K562 (cell line): ENCODE data around the gene ANO6. TPM values are rescaled to one million over a fixed set of nuclear protein-coding genes. Genes with fewer than 3 reads are reported as not detected.

Experiments
- CEBPZ ChIP-seq: fragments of 150-350 bp; IDR thresholded peaks from 2 replicates; pipeline ENCODE4 v1.6.1; 2014; ENCODE audit warnings: low read depth, mild to moderate bottlenecking, low read length, borderline replicate concordance
- JUNB ChIP-seq: fragments of 450-650 bp; formaldehyde crosslinking; conservative IDR thresholded peaks from 2 replicates; pipeline ENCODE4 v1.4.0; 2020; ENCODE audit warnings: mild to moderate bottlenecking
- NRF1 ChIP-seq, 2 experiments: fragments of 450-650 bp; IDR thresholded peaks in 1 of 2; conservative IDR thresholded peaks in 1 of 2; 2 replicates each; pipeline ENCODE4 v1.6.1; 2014; ENCODE audit warnings: mild to moderate bottlenecking in 2 of 2
- RBM15 ChIP-seq: fragments of 200-400 bp; formaldehyde crosslinking; IDR thresholded peaks from 2 replicates; pipeline ENCODE4 v1.6.1; 2018; ENCODE audit warnings: mild to moderate bottlenecking, low read length, moderate library complexity; ENCODE audit not compliant: insufficient read depth
- SNRNP70 ChIP-seq: fragments of 200-400 bp; formaldehyde crosslinking; optimal IDR thresholded peaks from 2 replicates; pipeline ENCODE3; 2017; ENCODE audit warnings: low read depth, low read length
- TCF3 ChIP-seq: sonication (generic); formaldehyde crosslinking; IDR thresholded peaks from 2 replicates; pipeline ENCODE4 v1.4.0; 2020; ENCODE audit warnings: mild to moderate bottlenecking, missing genetic modification reagents
- ZBTB40 ChIP-seq, 2 experiments: fragments of 450-650 bp in 1 of 2; sonication (generic) in 1 of 2; formaldehyde crosslinking in 1 of 2; IDR thresholded peaks; 2 replicates each; pipeline versions ENCODE4 v1.7.1 to v1.9.0; 2016 to 2022; ENCODE audit warnings: inconsistent platforms in 1 of 2, mild to moderate bottlenecking in 1 of 2, missing genetic modification reagents in 1 of 2
- ZKSCAN1 ChIP-seq: fragments of 150-350 bp; IDR thresholded peaks from 2 replicates; pipeline ENCODE4 v1.6.1; 2016; ENCODE audit warnings: low read depth, low read length
- ZKSCAN3 ChIP-seq: fragments of 250-450 bp; sonication (Bioruptor Pico); IDR thresholded peaks from 2 replicates; pipeline ENCODE4 v1.4.0; 2020
- ZNF12 ChIP-seq: sonication (generic); formaldehyde crosslinking; IDR thresholded peaks from 2 replicates; pipeline ENCODE4 v1.4.0; 2020; ENCODE audit warnings: mild to moderate bottlenecking, missing genetic modification reagents
- ZNF696 ChIP-seq: fragments of 250-450 bp; sonication (Bioruptor Pico); conservative IDR thresholded peaks from 2 replicates; pipeline ENCODE4 v1.4.0; 2020; ENCODE audit warnings: mild to moderate bottlenecking, moderate library complexity
- polyA plus RNA-seq, 8 experiments: library from polyadenylated mRNA; depleted of rRNA in 4 of 8; stranded (reverse) in 5 of 8; unstranded in 3 of 8; fragments of >200 nt; fragmentation: Nextera tagmentation in 2 of 8; fragmentation: Illumina TruSeq in 1 of 8; extraction: Ambion mirVana in 2 of 8; extraction: Trizol in 1 of 8; gene quantifications; 2 replicates each; pipeline versions ENCODE4 v1.2.1 to v1.2.3, GENCODE V29; 2011 to 2014; ENCODE audit warnings: inconsistent platforms in 1 of 8, missing spikeins in 1 of 8
- total RNA-seq, 7 experiments: library from RNA; depleted of rRNA in 6 of 7; stranded (reverse); fragments of >200 nt in 6 of 7; fragmentation: Illumina TruSeq in 2 of 7; extraction: Trizol in 2 of 7; gene quantifications; 2 replicates each; pipeline versions ENCODE4 v1.2.1 to v1.2.3, GENCODE V29; 2011 to 2021; ENCODE audit warnings: low replicate concordance in 1 of 7
- TF ChIP-seq, protein P1 (sequence below): fragments of 450-650 bp; IDR thresholded peaks from 2 replicates; pipeline ENCODE4 v1.6.1; 2016; ENCODE audit warnings: antibody characterized with exemption

The ANO6 gene
- total and polyA plus RNA-seq, 9 of the 15 experiments (the other 6 are each of a cell fraction or from before 2014, with no cell fraction given) = 3.5 to 24.7 (median 20.3) TPM

GRCh38 chr12:45402288-45402687 lies 186.4 kb downstream of the ANO6 start (continued):
- TF ChIP-seq ZBTB40 (IDR thresholded peaks at IDR 0.05) = no peak
- TF ChIP-seq ZBTB40 (CRISPR knock-in tag; IDR thresholded peaks at IDR 0.05) = no peak
- TF ChIP-seq, protein P1, sequence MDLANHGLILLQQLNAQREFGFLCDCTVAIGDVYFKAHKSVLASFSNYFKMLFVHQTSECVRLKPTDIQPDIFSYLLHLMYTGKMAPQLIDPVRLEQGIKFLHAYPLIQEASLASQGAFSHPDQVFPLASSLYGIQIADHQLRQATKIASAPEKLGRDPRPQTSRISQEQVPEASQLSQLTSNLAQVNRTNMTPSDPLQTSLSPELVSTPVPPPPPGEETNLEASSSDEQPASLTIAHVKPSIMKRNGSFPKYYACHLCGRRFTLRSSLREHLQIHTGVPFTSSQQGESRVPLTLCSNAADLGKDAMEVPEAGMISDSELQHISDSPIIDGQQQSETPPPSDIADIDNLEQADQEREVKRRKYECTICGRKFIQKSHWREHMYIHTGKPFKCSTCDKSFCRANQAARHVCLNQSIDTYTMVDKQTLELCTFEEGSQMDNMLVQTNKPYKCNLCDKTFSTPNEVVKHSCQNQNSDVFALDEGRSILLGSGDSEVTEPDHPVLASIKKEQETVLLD = no peak
- TF ChIP-seq JUNB (CRISPR knock-in tag) = no peak
- no peak for TF ChIP-seq CEBPZ
- TF ChIP-seq ZNF12 (CRISPR knock-in tag) = no peak
- no peak for TF ChIP-seq NRF1 (conservative IDR thresholded peaks at IDR 0.05 in 1 of 2, IDR thresholded peaks at IDR 0.05 in 1 of 2)
- TF ChIP-seq SNRNP70 = no peak
- no peak for TF ChIP-seq RBM15
- no peak for TF ChIP-seq ZKSCAN3 (CRISPR knock-in tag)
- no peak for TF ChIP-seq ZKSCAN1
- no peak for TF ChIP-seq TCF3
- no peak for TF ChIP-seq ZNF696 (CRISPR knock-in tag)
